ENCODE measurements around the gene ZNF394.

- no peak for TF ChIP-seq CTCF (conservative IDR thresholded peaks at IDR 0.05; ENCODE audit: low read length)
- TF ChIP-seq EZH2phosphoT487 (IDR thresholded peaks at IDR 0.05; ENCODE audit: borderline replicate concordance, low read depth, low read length), result no peak
These were observed 2.1 kb downstream of the ZNF394 start for GRCh38 chr7:99497766-99498545.

Measured in OCI-LY7 (cell line).